IPS-11a (cell line): ENCODE results near the gene FASTK.

Experiments
- H3K4me3 ChIP-seq: one replicate; pipeline ENCODE4 v1.5.1; 2013; ENCODE audit warnings: low read depth, low read length, control low read depth

Gene FASTK

GRCh38 chr7:151083071-151083823, 2.6 kb upstream of the FASTK start, which contains the start of gene TMUB1:
TMUB1 (minus strand) TSS chr7:151083493; CDS start chr7:151082563, 930 bp downstream.
- peak within 1 kb of the TSS; percentile 39 for H3K4me3 ChIP-seq

GRCh38 chr7:151082141-151083070, 1.8 kb upstream of the FASTK start:
- H3K4me3 ChIP-seq, result peak overlapping the region; percentile 39

- peak overlapping the region; percentile 84 for H3K4me3 ChIP-seq
Observed at GRCh38 chr7:151081170-151082101, 827 bp upstream of the FASTK start.

- H3K4me3 ChIP-seq, result peak overlapping the region; percentile 84
Observed at GRCh38 chr7:151080067-151080521, 515 bp downstream of the FASTK start.

GRCh38 chr7:151079199-151079910, 1.3 kb downstream of the FASTK start:
- peak overlapping the region; percentile 84 for H3K4me3 ChIP-seq

- no peak overlapping the region for H3K4me3 ChIP-seq
Observed at GRCh38 chr7:151078233-151079040, 2.2 kb downstream of the FASTK start.

- H3K4me3 ChIP-seq, result no peak overlapping the region
Observed at GRCh38 chr7:151077705-151078232, 2.8 kb downstream of the FASTK start.

- no peak overlapping the region for H3K4me3 ChIP-seq
Observed at GRCh38 chr7:151076863-151077704, 3.5 kb downstream of the FASTK start.

GRCh38 chr7:151075978-151076426, 4.6 kb downstream of the FASTK start:
- no peak overlapping the region for H3K4me3 ChIP-seq

GRCh38 chr7:151075662-151075971, 5.0 kb downstream of the FASTK start:
- H3K4me3 ChIP-seq, result no peak overlapping the region

GRCh38 chr7:151074817-151075661, 5.6 kb downstream of the FASTK start:
- H3K4me3 ChIP-seq, result no peak overlapping the region

GRCh38 chr7:151073990-151074389, 6.6 kb downstream of the FASTK start:
- no peak overlapping the region for H3K4me3 ChIP-seq

- no peak overlapping the region for H3K4me3 ChIP-seq
Observed at GRCh38 chr7:151071032-151071866, 9.4 kb downstream of the FASTK start.

- H3K4me3 ChIP-seq, result no peak overlapping the region
Observed at GRCh38 chr7:151070574-151070960, 10.0 kb downstream of the FASTK start.

GRCh38 chr7:151069841-151070573, 10.6 kb downstream of the FASTK start:
- no peak overlapping the region for H3K4me3 ChIP-seq
